SK-N-SH treated with all-trans-retinoic acid at 6 μM for 48 hours (cell line): Measurements from ENCODE around the gene RAB3A.

Experiments used
- GLIS3 ChIP-seq: fragments of 250-450 bp; sonication (Bioruptor Pico); IDR thresholded peaks from 2 replicates; pipeline ENCODE4 v1.5.0; 2020; ENCODE audit warnings: mild to moderate bottlenecking, moderate library complexity
- TCF4 ChIP-seq: fragments of 250-450 bp; sonication (Bioruptor Pico); IDR thresholded peaks from 2 replicates; pipeline ENCODE4 v1.8.0; 2021; ENCODE audit warnings: mild to moderate bottlenecking, moderate library complexity, borderline replicate concordance

DNA sequence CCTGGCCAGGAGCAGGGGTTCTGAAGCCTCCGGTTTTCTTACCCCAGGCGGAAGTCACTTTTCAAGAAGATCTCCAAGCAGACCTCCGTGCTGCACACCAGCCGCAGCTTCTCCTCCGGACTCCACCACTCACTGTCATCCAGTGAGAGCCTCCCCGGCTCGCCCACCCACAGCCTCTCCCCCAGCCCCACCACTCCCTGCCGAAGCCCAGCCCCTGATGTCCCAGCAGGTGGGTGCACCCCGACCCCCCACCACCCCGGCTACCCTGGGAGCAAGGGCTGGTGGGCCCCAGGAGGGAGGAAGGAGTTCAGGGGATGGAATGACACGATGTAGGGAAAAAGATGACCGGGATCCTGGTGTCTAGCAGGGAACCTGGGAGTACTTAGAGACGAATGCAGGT lies 56.4 kb downstream of the RAB3A start:
- TF ChIP-seq TCF4 (CRISPR knock-in tag) (no peak), GLIS3 (CRISPR knock-in tag) (no peak)
